ENCODE results near the gene MUC13. TPM values are rescaled to one million over a fixed set of nuclear protein-coding genes. Genes with fewer than 3 reads are reported as not detected.

Gene MUC13
- total RNA-seq, 1 experiment from 2014 or later: 0.04 TPM

GRCh38 chr3:124942613-124943012, 8.1 kb upstream of the MUC13 start:
- H3K4me2 ChIP-seq (ENCODE audit: low read length): no peak overlapping the region
- H3K4me1 ChIP-seq (ENCODE audit: insufficient read depth, low read length): no peaks in the 10 kb centered on the region
- no peaks in the 10 kb centered on the region for H3K9me2 ChIP-seq (replicated peaks; ENCODE audit: low read length)
- no peaks in the 10 kb centered on the region for H3K79me2 ChIP-seq (ENCODE audit: low read length)
- TF ChIP-seq CTCF (conservative IDR thresholded peaks at IDR 0.05; ENCODE audit: low read depth, low read length) (no peak), EZH2 (IDR thresholded peaks at IDR 0.05; ENCODE audit: low read length, unreplicated experiment) (no peak), EZH2phosphoT487 (IDR thresholded peaks at IDR 0.05; ENCODE audit: borderline replicate concordance, low read length) (no peak)
- DNase-seq: no peak
- H2AFZ ChIP-seq (ENCODE audit: low read length): no peak overlapping the region
- no peaks in the 10 kb centered on the region for H3K27me3 ChIP-seq (ENCODE audit: low read length)
- H3K4me3 ChIP-seq (ENCODE audit: low read length): no peak overlapping the region
- no peaks in the 10 kb centered on the region for H4K20me1 ChIP-seq (ENCODE audit: low read length)
- BruUV-seq (replicated peaks): no TSS peak
- intact Hi-C loops (cut with micrococcal nuclease): no loop called here
- POLR2A ChIA-PET (ENCODE audit: unreplicated experiment): no interaction called here
- H3F3A ChIP-seq (ENCODE audit: low read length, unreplicated experiment): no peaks in the 10 kb centered on the region
- no peak overlapping the region for H3K27ac ChIP-seq (ENCODE audit: low read length)
- no peaks in the 10 kb centered on the region for H3K9me3 ChIP-seq (ENCODE audit: low read length)
- no peak for ATAC-seq
- CTCF ChIA-PET: no interaction called here
- H3K9ac ChIP-seq (ENCODE audit: low read length): no peak overlapping the region
- H3K36me3 ChIP-seq (ENCODE audit: low read depth, low read length): no peaks in the 10 kb centered on the region

GRCh38 chr3:124941771-124942170, 7.2 kb upstream of the MUC13 start:
- DNase-seq (no peak), ATAC-seq (no peak)
- no peaks in the 10 kb centered on the region for H3K4me1 ChIP-seq (ENCODE audit: insufficient read depth, low read length)
- H3K79me2 ChIP-seq (ENCODE audit: low read length): no peaks in the 10 kb centered on the region
- POLR2A ChIA-PET (ENCODE audit: unreplicated experiment): no interaction called here
- intact Hi-C loops (cut with micrococcal nuclease): no loop called here
- no peak overlapping the region for H3K4me3 ChIP-seq (ENCODE audit: low read length)
- H3K9ac ChIP-seq (ENCODE audit: low read length): no peak overlapping the region
- TF ChIP-seq EZH2phosphoT487 (IDR thresholded peaks at IDR 0.05; ENCODE audit: borderline replicate concordance, low read length) (no peak), CTCF (conservative IDR thresholded peaks at IDR 0.05; ENCODE audit: low read depth, low read length) (no peak), EZH2 (IDR thresholded peaks at IDR 0.05; ENCODE audit: low read length, unreplicated experiment) (no peak)
- no peak overlapping the region for H2AFZ ChIP-seq (ENCODE audit: low read length)
- H3F3A ChIP-seq (ENCODE audit: low read length, unreplicated experiment): no peaks in the 10 kb centered on the region
- no peaks in the 10 kb centered on the region for H3K36me3 ChIP-seq (ENCODE audit: low read depth, low read length)
- H4K20me1 ChIP-seq (ENCODE audit: low read length): no peaks in the 10 kb centered on the region
- no peak overlapping the region for H3K27ac ChIP-seq (ENCODE audit: low read length)
- H3K9me2 ChIP-seq (replicated peaks; ENCODE audit: low read length): no peaks in the 10 kb centered on the region
- no TSS peak for BruUV-seq (replicated peaks)
- H3K4me2 ChIP-seq (ENCODE audit: low read length): no peak overlapping the region
- CTCF ChIA-PET: no interaction called here
- H3K27me3 ChIP-seq (ENCODE audit: low read length): no peaks in the 10 kb centered on the region
- no peaks in the 10 kb centered on the region for H3K9me3 ChIP-seq (ENCODE audit: low read length)

GRCh38 chr3:124939661-124940060, 5.1 kb upstream of the MUC13 start:
- Histone ChIP-seq H3K4me2 (ENCODE audit: low read length) (no peak overlapping the region), H3K36me3 (ENCODE audit: low read depth, low read length) (no peaks in the 10 kb centered on the region), H3K79me2 (ENCODE audit: low read length) (no peaks in the 10 kb centered on the region), H3K9me2 (replicated peaks; ENCODE audit: low read length) (no peaks in the 10 kb centered on the region), H3K4me1 (ENCODE audit: insufficient read depth, low read length) (peaks cover under 1% of the 10 kb centered on the region; the same call in 1 of the 2 replicates), H3K27me3 (ENCODE audit: low read length) (no peaks in the 10 kb centered on the region), H4K20me1 (ENCODE audit: low read length) (no peaks in the 10 kb centered on the region), H3F3A (ENCODE audit: low read length, unreplicated experiment) (no peaks in the 10 kb centered on the region), H3K9ac (ENCODE audit: low read length) (no peak overlapping the region), H2AFZ (ENCODE audit: low read length) (no peak overlapping the region), H3K9me3 (ENCODE audit: low read length) (no peaks in the 10 kb centered on the region), H3K4me3 (ENCODE audit: low read length) (no peak overlapping the region), H3K27ac (ENCODE audit: low read length) (no peak overlapping the region)
- intact Hi-C loops (cut with micrococcal nuclease): no loop called here
- BruUV-seq (replicated peaks): no TSS peak
- POLR2A ChIA-PET (ENCODE audit: unreplicated experiment): no interaction called here
- no peak for DNase-seq
- TF ChIP-seq CTCF (conservative IDR thresholded peaks at IDR 0.05; ENCODE audit: low read depth, low read length) (no peak), EZH2phosphoT487 (IDR thresholded peaks at IDR 0.05; ENCODE audit: borderline replicate concordance, low read length) (no peak), EZH2 (IDR thresholded peaks at IDR 0.05; ENCODE audit: low read length, unreplicated experiment) (no peak)
- CTCF ChIA-PET: no interaction called here
- no peak for ATAC-seq

All from PC-3 (cell line).